ENCODE measurements around the gene MYO1E.
"Not testable (repeated sequence)": the region's sequence is repeated elsewhere in the genome, so short reads cannot be mapped to it uniquely, and the experiment has no call there.

MYO1E gene

DNA sequence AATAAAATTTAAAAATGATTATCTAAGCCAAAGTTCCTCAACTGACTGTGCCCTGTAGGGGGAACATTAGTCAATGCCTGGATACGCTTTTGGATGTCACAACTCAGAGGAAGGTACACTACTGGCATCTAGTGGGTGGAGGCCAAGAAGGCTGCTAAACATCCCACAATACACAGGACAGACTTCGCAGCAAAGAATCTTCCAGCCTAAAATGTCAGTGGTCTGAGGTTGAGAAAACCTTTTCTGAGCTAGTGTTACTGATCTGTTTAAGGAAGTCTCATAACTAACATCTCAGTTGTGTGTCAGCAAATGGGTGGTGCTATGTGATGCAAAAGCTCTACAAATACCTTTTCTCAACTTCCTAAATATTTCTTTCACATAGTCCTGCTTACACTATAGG, 186.9 kb downstream of the MYO1E start:
- no peak for DNase-seq

DNA sequence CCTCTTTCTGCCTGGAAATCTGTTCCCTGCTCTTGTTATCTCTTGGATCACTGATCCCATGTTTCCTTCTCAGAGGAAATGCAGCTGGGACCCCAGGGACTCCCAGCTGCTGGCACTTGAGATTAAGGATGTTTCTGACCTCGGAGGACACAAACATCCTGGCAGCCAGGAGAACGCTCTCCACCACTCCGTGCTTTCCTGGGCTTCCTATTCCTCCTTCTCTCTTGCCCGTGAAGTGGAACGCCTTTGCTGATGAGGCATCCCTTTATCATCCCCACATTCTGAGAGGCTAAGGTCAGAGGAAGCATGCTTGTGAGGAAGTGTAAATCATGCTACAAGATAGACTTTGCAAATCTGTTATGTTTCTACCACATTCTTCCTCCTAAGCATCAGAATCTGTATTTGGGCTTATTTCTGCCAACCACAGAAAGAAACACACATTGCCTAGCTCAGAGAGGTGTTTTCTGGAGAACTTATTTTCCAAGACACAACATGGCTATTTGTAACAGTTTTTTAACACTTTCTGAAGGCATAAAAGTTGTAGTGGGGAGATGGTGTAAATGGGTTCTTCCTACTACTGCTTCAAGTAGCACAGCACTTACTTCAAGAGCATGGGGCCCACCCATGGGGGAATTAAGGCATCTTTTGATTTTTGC, 191.6 kb downstream of the MYO1E start:
- DNase-seq: no peak

DNA sequence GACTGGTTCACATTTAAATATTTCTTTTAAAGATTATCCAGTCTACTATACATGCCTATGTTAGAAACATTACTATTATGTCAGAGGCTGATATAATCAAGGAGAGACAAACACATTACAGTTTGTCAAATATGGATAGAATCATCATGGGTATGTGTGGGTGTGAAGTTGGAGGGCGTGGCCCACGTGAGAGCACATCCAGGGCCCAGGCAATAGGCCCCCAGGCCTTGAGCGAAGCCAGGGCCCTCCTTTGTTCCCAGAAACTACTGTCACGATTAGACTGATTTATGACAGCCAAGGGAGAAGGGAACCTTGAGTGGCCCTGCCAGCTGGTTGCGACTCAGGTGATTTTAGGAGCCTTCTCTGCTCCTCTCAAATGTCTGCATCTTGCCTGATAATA, 193.0 kb downstream of the MYO1E start:
- DNase-seq: no peak

DNA sequence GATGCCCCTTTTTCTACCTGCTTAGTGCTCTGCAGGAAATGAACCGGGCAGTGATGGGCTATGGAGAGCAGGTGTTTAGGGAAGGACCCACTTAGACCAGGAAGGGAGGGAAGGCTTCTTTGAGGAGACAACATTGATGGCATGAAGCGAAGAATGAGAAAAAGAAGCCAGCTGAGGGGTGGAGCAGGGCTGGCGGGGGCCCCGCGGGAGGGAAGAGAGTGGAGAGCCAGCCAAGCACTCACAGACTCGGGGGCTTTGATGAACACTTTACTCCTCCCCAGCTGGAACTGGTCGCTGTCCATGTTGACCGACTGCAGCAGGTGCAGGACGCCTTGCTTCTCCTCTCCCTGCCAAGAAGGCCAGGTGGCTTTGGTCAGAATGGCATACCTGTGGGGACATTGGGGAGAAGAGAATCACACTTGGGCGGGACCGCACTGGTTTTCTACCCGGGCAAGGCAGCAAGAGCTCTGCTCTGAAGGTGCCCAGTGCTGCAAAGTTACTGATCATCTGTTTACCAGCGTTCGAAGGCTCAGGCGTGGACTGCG, 194.4 kb downstream of the MYO1E start:
- no peak for DNase-seq

DNA sequence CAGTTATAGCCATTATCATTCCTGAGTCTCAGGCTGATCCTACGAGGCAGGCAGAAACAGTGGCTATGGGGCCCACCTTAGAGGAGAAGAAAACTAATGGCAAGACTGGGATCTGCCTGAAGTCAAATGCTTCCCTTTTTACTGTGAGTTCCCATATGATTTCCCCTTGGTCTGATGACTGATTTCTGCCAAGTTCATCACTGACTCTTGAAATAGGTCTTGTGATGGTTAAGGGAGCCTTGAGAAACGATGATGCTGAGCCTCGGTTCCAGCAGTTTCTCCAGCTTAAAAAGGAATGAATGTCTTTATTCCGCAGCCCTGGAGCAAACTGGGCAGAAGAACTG, 195.4 kb downstream of the MYO1E start:
- DNase-seq: no peak

DNA sequence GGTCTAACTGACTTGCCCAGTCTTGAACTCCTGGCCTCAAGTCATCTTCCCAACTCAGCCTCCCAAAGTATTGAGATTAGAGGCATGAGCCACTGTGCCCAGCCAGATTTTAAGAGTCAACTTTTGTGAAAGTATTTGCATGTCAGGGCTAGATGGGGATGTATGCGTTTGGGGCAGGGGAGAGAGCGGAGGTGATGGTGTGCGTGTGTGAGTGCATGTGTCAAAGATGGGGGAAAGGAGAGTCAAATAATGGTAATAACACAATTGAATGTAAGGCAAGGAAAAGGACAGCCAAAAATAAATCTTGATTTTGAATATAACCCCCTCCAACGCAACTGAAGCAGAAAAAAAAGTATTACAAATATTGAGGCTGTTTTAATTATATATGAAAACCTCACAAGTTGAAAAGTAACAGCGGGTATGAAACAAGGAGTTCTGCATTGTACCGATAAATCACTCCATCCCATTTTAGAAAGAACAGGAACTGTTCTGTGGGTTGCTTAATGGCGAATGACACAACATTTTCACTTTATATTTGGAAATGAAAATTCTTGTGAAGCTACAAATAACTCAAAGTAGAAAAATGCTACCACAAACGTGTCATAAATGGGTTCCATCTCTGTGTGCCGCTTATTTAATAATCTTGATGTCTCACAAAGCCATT, 195.9 kb downstream of the MYO1E start:
- no peak for DNase-seq

DNA sequence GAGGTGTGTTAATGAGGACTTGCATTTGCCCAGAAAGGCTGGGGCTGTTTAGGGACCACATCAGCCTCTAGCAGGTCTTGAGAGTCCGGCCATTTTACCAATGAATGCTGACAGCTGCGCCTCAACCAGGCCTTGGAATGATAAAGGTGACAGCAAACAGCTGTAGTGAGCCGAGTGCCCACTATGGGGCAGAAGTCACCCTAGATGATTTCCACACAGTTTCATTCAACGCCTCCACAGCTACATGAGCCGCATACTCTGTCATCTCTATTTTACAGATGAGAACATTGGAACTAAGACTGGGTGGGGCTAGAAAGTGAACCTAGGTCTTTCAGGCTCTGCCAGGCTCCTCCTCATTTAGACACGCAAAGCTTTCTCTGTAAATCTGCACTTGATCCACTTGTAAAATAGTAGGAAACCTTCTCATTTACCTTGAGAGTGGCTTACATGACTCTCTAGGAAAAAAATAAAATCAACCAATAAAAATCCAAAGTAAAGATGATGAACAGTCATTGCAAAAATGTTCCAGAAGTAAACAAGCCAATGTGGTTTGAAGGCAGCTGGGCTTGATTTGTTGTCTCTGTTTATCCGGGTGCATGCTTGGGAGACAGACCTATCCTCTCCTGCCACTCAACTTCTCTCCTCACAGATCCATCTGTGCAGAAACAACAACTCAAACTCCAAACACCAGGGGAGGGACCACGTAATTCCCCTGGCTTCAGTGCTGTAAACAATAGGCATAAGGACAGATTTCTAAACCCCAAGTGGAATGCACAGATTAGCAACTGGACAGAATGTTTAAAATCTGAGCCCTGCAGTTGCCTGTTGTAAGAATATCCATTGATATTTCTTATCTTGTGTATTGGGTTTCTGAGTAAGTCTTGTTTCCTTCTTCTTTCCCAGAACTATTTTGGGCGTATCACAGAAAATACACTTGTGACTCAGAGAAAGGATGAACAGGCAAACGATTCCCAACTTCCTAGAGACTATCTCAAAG, 197.5 kb downstream of the MYO1E start:
- peak; percentile 21 to 28 for DNase-seq

DNA sequence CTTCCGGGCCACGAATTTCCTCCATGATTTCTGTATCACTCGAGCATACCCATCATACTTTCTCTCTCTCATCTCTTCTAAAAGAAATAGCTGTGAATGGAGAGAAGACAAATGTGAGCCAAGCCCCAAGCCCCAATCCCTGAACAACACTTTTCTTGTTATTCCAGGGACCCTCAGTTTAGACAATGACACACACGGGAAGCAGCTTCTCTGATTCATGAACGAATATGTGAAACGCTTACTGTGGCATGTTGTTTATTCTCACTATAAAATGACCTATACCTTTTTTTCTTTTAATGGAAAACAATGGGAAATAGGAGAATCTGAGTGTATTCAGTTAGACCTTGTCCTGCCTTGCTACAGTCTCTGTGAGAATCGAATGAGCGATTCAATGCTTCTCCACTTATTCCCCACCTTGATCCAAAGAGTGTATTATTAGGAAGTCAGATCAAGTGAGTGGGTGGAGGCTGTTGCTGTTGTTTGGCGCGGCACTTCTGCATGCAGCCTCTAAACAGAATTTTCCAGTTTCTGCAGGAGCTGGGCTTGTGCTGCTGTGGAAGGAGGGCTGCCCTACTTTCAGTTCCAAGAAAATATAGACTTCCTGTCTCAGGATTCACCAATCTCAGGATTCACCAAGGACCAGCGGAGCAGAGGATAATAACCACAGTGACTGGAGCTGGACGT, 198.4 kb downstream of the MYO1E start:
- no peak for DNase-seq

DNA sequence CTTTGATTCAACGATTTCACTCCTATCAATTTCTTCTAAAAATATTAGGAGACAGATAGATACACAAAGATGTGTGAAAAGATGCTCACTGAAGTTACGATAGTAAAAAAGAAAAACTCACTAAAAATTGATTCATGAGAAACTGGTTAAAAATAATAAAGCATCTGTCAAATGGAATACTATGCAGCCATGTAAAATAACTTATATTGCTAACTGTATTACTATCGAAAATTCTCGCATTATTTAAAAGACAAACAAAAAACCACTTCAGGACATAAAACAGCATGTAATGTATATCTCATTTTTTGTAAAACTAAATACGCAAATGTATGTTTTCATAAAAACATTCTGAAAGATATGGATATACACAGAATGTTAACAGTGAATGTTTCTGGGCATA, 199.5 kb downstream of the MYO1E start:
- DNase-seq: no peak

DNA sequence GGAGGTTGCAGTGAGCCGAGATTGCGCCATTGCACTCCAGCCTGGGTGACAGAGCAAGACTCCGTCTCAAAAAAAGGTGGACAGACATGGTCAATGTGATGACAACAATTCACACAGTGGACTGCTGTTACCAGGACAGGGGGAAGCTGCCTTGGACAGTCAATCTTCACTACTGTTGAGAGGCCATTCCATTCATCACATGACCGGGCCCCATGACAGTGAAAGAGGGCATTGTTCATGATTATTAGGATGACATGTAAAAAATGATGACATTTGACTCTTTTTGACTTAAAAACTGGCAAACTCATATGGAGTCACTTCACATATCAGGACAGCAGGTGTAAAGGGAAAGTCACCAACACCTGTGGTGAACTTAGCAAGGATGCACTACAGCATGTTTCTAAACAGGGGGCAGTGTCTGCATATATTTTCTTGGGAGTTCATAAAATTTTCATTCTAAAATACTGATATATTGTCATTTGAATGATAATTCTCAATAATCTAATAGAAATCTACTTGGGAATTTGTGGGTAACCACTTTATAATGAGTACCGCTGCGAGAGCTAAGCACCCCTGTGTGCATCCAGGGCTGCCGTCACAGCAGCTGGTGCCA, 200.3 kb downstream of the MYO1E start:
- DNase-seq: no peak

DNA sequence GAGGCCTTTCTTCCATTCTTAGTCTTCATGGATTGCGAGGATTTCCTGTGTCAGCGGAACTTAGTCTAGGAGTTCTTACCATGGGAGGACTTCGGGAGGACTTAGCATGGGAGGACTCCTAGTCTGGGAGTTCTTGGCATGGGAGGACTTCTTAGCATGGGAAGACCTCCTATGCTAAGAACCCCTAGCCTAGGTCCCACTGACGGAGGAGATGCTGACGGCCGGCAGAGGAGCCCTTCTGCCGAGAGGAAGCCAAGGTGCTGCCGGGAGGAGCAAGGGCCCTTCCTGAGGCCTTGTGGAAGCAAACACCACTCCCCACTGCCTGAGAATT, 201.6 kb downstream of the MYO1E start:
- DNase-seq: no peak

DNA sequence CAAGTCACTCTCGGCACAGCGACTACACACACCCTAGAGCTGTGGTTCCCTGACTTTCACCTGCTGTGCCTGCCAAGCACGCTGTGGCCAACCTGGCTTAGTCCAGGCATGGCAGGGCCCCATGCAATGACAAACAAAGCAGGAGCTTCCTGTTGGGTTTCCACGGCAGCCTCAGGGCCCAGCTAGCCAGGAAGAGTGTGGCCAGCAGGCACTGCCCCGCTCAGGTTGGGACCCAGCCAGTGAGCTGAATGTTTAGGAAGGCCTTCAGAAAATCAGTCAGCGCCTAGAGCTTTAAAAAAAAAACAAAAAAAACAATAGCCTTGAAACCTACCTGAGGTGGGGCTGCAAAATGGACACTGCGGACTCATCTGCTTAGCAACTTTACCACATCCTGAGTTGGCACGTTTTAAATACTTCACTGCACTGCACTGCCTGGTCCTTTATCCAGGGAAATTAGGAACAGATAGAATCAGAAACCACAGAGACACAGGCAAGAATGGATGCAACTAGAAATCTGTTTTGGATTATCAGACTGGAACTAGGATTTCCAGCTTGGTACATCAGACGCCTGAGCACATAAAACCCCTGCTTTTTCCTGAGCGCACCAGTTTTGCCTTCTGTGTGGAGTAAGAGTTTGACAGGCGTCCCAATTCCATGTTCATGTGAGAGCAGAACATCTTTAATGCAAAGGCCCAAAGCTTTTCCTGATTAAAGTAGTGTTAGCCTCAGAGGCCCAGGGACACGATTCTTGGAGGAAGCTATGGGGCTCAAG, 202.2 kb downstream of the MYO1E start:
- DNase-seq: no peak

DNA sequence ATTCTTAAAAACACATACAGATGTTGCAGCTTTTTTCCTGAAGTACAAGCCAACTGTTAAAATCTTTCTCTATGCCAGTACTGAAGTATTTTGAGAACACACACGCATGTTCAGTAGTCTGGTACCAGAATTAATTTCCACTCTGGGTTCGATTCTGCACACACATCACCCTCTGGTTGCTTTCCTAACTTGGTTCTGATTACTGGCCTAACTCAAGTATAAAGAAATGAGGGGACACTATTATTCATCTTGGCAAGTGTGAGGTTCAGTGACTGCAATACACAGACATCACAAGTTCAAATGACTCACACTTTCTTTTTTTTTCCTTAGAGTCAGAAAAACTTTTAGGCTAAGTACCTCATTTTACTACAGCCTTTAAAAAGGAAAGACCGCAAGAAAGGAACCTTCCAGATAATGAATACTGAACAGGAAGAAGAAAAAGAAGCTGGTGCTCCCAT, 203.4 kb downstream of the MYO1E start:
- no peak for DNase-seq

DNA sequence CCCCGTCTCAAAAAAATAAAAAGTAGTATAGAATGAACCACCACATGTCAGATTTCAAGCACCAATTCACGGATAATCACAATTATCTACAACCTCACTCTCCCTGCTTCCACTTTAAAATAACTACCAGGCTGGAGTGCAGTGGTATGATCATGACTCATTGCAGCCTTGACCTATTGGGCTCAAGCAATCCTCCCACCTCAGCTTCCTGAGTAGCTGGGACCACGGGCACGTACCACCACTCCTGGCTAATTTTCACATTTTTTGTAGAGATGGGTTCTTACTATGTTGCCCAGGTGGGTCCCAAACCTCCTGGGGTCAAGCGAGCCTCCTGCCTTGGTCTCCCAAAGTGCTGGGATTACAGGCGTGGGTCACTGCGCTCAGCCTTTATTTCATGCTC, 204.1 kb downstream of the MYO1E start:
- no peak for DNase-seq

DNA sequence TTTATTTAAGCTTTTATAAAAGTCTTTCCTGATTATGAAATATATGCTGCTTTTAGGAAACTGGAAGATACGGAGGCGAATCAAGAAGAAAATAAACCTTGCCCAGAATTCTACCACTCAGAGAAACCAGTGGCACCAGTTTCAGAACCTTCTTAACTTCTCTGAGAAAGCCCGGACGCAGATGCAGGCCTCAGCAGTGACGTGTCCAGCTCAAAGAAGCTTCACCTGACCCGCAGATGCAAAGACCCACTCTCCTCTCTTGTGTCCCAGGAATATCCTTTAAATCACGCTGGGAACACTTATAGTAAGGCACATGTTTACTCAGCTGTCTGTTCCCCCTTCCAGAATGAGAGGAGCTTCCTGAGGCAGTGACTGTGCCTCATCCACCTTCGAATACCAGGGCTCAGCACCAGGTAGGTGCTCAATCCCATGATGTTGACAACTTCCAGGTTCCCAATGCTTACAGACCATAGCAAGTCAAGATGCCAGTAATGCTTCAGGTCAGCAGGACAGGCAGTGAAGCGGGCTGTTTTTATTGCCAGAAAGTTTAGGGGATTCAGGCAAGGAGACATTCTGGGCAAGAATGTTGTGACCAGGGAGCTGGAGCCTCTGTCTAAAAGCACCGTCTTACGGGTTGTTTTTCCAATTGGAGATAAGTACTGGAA, 205.9 kb downstream of the MYO1E start:
- no peak for DNase-seq

DNA sequence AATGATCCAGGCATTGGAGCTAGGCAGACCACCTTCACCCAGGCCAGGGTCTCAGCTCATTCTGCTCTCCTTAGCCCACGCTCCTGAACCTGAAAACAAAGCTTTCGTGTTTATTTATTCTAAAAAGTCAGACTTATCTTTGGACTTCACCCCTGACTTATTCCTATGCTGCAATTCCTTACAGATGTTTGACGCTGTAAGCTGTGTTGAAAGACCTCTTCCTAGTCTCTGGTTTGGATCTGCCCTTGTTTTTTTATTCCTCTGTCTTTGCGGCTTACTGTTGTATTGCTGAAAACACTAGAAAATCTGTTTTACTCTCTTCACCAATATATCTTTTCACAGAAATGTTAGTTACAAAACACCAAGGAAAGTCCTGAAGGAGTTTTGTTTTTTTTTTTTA, 206.5 kb downstream of the MYO1E start:
- DNase-seq: no peak

DNA sequence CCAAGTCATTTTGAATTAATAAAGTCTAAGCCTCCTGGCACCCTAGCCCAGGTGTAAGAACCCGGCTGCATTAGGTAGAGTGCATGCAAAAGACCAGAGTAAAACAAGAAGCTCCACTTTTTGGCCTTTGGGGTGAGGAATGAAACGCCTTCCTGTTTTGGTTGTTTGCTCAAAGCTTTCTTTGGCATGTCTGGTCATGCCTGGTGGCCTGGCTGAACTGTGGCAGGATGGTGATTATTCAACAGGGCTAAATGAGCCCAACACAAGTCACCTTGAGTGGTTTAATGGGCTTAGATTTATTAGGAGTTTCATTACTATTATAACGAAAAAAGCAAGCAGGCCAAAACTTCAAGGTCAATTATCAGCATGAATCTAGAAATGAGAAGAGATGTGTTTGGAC, 206.9 kb downstream of the MYO1E start:
- no peak for DNase-seq

DNA sequence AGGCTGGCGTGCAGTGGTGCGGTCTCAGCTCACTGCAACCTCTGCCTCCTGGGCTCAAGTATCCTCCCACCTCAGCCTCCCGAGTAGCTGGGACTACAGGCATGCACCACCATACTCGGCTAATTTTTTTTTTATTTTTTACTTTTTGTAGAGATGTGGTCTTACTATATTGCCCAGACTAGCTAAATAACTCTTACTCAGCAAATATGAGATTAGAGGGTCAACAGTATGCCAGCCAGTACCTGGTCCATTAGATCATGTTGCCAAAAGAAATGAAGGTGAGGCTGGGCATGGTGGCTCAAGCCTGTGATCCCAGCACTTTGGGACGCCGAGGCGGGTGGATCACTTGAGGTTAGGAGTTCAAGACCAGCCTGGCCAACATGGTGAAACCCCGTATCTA, 210.6 kb downstream of the MYO1E start:
- DNase-seq: not testable (repeated sequence)

DNA sequence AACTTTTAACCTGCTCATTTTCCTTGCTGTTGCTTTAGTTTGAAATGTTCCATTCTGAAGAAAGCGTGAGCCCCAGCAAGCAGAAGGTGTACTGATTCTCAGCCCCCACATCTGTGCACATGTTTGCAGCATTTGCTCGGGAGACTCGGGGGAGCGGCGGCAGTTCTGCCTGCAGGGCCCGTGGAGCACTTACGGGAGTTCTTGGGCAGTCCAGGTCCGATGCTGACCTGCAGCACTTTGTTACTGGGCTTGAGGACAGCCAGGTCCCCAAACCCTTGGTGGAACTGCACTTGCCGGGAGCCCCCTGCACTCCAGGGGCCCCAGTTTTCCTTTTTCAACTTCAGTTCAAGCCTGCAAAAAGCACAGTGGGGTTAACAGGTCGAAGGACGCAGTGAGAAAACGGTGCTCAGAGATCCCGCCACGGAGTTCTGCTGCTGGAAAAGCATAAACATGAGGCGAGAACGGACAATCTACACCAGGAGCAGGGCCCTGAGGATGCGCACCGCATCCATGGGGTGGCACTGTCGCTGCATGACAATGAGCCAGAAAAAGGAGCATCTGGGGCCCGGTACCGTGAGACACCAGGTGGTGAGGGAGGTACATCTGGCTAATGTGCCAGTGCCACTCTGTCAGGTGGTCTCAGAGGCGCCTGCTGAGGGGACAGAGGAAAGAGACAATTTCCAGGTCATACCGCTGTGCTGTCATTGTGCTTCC, 211.6 kb downstream of the MYO1E start:
- peak in 1 of 2 experiments; percentile 14 for DNase-seq

DNA sequence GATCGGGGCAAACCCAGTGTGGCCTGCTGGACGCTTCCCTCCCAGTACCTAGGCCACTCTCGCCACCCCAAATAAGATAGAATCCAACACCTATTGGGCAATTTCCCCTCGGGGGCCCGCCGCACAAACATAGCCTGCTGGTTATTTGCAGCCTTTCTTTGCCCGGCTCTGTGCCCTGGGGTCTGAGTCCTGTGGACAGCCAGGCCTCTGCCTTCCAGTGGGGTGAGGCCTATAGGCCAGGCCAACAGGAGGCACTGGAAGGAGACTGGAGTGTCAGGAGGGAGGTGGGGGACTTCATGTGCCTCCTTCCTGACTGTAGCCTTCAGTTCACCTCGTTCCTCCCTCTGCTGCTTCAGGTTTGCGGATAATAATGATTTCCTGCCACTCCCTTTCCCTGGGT, 213.5 kb downstream of the MYO1E start:
- DNase-seq: no peak

DNA sequence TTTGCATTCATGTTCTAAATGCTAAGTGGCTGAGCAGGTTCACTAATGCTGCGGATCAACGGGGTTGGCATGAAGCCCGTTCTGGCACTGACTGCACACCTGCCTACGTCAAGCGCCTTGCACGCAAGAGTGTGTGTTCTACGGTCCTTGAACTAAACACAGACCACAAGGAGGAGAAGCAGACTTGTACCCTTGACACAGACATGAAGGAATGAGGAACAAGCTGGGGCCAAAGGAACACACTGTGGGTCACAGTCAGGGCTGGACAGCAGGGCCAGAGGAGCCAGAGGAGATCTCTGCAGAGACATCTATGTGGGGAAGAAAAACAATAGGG, 214.0 kb downstream of the MYO1E start:
- DNase-seq: no peak
